HG03103 (cell line): Measurements from ENCODE around the gene DPT.
"Not testable (repeated sequence)": the region's sequence is repeated elsewhere in the genome, so short reads cannot be mapped to it uniquely, and the experiment has no call there.

ENCODE experiments used
- ATAC-seq: cut with Tn5 transposase; IDR thresholded peaks from one replicate; pipeline ENCODE4 v1.9.1; 2021; ENCODE audit warnings: low read depth; ENCODE audit not compliant: unreplicated experiment

The DPT gene

DNA sequence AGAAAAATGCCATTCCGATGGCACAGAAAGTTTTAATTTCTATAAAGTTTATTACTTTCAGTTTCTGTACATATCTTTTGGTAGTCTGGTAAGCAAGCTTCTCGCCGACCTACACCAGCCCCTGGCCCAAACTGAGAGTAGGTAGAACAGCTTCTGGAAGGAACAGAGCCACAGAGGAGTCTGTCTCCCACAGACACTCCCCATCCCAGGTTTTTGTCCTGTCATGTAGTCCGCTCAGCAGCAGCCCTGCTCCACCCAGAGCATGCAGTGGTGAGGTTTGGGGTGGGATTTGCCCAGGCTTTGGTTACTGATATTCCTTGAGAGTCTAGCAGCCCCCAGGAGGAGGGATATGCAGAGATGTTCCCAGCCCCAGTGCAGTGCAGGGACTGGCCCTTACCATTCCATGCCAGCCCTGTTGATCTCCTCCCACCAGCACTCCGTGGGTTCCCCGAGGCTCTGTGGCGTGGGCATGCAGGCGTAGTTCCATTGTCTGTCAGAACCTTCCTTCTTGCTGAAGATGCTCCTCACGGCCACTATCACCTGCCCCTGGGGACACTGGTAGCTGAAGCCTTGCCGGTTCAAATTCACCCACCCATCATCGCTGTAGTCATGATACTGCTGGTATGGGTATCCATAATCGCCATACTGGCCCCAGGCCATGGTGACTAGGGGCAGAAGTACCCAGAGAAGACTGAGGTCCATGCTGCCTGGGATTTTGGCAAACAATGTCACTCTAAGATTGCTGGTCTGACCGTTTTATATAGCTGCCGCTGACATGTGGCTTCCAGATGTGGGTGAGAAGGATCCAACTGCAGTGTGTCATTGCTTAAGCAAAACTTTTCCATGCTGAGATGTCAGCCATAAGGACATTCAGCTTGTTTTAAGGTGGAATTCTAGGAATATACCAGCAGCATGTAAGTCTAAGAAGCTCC lies at the start of gene DPT:
TSS of gene DPT (minus strand) at position 734 of the 932 bp plus-strand sequence. CDS start at position 702, 32 bp downstream.
- no peak for ATAC-seq

DNA sequence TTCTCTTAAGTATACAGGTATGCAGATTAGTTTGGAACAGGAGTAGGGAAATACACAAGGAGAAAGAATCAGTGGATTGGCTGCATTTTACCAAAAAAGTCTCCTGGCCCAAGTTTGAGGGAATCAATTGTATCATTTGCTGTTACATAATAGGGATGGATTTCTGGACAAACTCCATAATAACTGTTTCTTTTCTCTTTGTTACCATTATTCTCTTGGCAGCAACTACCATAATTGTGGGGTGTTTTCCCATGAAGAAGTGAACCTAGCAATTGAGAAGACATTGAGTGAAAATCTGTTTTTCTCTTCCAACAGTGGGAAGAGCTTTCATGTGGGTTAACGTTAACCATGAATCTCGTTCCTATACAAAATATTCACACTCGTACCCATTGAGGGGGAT lies 46.4 kb upstream of the DPT start:
- ATAC-seq: no peak

DNA sequence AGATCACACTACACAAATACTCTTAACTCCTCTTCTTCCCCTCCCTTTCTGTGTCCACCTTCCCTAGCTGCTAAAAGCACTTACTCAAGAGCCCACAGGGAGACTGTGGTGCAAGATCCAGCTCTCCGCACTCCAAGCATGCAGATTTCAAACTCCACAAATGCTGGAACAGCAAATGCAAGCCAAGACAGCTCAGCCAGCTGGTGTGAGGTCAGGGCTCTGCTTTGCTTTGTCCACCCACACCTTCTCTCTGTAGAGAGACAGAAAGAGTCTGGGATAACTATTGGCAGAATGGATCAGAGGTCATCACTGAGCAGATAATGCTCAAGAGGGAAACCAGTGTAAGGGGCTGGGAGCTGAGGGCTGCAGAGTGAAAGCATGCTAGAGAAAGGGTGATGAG lies 45.2 kb upstream of the DPT start:
- ATAC-seq: no peak

DNA sequence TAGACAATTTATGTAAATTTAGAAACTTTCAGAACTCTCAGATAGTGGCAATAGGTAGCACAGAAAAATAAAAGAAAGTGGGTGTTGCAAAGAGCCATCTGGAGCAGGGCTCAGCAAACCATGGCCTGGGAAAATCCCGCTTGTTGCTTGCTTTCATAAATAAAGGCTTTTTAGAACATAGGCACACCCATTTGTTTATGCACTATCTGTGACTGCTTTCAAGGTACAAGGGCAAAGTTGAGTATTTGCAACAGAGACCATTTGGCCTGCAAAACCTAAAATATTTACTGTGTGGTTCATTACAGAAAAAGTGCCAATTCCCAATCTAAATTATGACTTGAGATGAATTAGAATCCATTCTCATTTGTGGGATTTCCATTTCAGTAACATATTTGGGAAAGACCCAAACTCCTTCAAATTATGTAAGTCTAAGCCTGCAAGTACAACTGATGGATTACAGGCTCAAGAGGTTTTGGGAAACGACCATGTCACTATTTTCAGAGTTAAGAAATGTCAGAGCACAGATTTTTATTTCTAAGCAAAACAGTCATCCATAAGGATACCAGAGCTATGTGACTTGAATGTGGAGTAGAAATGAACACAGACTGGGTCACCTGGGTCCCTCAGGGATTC lies 43.5 kb upstream of the DPT start:
- no peak for ATAC-seq

DNA sequence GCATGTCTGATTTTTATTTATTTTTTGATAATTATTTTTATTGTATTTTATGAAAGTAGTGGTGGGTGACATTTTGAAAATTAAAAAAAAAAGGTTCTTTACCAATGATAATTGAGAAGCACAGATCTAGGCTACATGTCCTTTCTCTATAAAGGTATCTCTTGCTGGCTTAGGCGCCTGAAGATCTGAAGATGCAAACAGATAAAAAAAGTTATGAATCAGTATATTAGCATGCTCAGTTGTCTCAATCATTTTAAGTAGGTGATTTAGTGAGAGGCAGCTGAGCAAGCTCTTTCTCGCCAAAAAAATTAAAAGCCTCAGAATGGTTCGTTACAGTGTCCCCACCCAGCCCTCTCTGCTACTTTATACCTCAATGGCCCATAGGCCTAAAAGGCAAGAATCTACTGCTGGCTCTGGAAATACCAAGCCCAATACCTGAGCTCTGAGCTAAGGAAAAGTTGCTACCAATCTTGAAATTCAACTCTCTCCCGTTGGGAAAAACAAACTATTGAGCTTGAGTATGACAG lies 42.2 kb upstream of the DPT start:
- no peak for ATAC-seq

DNA sequence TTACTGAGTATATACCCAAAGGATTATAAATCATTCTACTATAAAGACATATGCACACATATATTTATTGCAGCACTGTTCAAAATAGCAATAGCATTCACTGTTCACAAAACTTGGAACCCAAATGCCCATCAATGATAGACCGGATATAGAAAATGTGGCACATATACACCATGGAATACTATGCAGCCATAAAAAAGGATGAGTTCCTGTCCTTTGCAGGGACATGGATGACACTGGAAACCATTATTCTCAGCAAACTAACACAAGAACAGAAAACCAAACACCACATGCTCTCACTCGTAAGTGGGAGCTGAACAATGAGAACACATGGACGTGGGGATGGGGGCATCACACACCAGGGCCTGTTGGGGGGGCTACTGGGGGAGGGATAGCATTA lies 40.9 kb upstream of the DPT start:
- ATAC-seq: not testable (repeated sequence)

DNA sequence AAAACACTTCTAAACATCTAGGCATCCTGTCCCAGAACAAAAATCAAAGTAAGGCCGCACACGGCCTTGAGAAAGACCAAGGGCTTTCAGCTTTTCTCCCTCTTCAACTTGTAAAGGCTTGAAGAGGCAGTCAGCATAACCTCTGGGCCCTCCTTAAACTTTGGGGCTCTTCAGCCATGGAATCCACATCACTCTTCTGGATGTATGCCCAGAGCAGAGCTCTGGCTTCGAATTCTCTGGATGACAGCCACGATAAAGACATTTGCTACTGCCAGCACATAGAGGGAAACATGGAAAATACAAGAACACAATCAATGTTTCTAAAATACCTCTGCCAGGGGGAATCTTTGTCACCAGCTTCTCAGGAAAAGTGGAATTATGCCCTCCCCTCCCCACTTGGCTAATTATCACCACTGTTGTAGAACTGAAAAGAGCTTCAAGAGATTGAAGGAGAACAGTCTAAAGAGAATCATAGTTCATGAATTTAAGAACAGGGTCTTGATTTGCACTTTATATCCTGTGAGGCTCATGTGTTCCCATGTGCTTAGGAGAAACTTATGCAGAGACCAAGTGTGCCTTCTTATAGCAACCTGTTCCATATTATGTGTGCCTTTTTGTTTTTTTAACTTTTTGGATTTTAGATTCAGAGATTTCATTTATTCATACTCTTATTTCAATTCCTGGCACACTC lies 39.0 kb upstream of the DPT start:
- ATAC-seq: no peak

DNA sequence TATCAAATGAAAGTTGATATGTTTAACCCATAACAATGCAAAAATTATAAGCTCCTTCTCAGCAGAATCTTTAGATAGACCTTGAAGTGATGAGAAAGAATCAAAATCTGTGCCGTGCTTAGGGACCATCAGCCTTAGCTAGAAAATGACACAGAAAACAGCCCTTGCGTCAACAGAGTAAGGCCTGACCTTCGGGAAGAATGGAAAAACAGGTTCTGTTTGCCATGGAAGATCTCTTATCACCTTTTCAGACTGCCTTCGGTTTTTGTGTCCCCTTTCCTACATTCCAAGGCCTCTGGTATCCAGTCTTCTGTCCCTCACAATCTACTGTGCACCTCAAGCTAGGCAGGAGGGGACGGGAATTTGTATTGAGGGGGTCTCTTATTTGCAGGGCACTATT lies 37.6 kb upstream of the DPT start:
- ATAC-seq: no peak

DNA sequence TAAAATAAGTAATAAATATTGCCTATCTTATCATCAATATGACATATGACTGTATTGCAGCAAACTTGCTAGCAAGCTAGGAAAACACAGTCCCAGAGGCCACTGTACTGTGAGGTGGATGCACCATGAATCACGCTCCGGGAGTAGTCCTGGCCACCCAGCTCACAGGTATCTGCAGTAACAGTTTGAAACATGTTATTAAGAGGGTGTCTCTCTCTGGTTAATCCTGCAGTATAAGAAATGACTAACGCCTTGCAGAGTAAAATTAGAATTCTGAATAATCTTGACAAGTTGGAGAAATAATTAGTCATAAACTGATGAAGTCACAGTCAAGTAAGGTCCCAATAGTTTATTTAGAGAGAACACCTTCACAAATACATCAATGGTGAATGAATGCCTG lies 34.0 kb upstream of the DPT start:
- no peak for ATAC-seq

DNA sequence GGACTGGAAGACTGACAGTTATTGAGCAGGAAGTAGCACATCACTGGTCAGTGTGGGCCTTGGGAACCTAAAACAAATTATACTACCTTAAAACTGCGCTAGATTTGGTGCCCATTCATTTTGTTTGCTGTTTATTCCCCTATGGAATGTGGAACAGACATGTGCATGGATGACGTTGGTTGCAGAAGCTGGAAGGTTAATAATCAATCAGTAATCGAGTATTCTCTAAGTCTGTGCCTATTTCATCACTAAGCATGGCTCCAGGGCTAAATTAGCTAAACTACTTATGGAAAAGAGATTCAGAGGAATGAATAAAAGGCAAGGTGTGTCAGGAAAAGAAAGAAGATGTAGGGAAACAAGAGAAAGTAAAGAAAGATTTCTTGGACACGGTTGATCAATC lies 33.5 kb upstream of the DPT start:
- no peak for ATAC-seq

DNA sequence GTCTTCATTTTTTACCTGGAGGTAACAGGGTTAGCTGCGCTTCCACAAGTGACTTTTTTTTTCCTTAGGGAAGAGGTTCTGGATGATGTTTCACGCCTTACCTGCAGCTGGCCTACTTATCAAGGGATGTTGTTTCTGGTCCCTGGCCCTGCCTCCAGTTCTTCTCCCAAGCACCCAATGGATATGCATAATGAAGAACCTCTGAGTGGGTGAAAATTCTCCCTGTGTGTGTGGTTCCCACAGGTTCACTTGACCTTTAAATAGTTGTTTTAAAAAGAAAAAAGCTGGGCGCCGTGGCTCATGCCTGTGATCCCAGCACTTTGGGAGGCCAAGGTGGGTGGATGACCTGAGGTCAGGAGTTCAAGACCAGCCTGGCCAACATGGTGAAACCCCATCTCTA lies 31.8 kb upstream of the DPT start:
- ATAC-seq: no peak

DNA sequence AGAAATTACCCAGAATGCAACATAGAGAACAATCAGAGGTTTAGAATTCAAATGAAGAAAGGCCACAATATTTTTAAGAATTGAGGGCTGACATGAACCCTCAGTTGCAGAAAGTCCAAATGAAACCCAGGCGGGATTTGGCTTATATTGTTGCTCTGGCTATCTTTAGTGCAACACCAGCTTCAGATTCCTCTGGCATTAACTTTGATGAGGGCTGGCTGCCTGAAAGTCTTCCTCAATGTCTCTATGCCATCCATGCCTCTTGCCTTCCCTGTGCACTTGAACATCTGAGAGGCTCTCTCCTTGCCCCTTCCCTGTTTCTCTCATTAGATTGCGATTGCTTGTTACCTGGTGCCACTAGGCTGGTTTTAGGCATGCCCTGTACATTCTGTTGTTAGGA lies 31.2 kb upstream of the DPT start:
- ATAC-seq: no peak

DNA sequence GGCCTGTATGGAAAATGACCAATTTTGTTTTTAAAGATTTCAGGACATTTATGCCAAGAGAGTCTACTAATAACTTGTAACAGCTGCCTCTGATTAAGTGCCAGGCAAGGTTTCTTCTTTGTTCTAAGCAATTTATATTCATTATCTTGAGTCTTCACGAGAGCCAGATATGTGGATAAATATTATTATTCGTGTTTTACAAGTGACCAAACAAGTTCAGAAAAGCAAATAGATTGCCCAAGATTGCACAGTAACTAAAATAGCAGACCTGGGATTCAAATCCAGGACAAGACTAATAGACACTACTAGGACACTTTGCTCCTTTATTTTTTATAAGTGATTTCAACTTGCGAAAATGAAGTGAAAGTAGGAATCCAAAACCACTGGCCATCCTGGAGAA lies 30.1 kb upstream of the DPT start:
- ATAC-seq: no peak

DNA sequence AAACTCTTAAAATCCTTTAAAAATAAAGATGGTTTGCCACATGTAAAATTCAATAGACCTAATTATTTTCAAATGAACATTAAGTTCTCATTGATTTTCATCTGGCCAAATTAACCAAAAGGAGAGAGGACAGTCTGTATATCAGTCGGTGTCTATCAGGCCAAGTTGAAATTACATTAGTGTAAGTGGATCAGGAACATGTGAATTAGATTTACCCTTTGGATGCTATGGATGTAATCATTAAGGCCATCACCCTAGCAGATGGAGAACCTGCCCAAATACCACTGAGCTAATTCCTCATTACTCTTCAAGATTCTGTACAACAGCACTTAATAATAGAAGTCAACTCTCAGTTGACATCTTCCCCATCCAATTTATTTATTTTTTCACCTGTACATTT lies 29.5 kb upstream of the DPT start:
- no peak for ATAC-seq

DNA sequence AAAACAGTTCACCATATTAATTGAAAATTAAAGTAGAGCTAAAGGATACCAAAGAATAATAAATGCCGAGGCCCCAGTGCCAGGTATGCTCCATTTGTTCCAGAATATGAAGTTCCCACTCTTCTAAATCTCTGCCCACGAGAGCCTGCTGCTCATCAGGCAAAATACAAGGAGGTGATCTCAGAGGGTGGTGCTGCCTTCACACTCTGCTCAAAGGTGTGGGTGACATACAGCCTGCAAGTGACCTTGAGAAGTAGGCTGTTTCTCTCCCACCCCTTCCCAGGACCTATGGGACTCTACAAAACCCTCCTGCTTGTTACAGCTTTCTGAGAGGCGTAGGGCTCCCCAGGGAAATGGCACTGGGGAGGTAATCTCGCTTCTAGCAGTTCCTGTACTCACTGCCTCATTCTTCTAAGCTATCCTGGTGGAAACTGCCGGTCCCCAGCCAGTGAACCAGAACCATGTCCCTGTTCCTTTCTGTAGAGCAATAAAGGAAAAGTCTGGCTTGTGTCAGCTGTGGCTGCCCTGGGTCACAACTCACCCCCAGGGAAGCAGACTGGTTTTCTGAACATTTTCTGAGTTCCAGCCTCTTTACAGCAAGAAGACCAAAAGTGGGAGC lies 26.9 kb upstream of the DPT start:
- no peak for ATAC-seq

DNA sequence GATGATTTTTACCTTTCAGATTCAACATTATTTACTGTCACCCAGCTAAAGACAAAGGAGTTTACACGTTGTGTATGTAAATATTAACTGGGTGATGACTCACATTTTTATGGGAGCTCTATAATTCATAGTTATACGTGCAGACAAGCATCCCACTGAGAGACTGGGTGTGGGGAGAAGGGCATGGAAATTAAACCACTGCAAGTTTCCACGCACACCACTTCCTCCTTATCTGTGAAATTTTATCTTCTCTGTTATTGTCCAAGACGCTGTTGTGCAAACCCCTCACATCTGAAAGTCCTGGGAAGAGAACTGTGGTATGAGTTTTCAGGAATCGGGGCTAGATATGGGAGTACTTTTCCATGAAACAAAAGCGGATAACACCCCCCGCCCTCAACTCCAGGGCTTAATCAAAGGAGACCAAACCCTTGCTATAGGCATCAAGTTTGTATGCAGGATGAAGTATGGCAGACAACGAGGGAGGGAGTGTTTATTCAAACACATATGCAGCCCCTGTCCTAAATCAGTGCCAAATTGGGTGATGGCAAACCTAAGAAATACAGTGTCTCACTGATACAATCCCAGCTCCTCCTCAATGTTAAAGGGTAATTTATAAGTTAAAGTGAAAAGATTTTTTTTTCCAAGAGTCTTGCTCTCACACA lies 23.3 kb upstream of the DPT start:
- no peak for ATAC-seq

DNA sequence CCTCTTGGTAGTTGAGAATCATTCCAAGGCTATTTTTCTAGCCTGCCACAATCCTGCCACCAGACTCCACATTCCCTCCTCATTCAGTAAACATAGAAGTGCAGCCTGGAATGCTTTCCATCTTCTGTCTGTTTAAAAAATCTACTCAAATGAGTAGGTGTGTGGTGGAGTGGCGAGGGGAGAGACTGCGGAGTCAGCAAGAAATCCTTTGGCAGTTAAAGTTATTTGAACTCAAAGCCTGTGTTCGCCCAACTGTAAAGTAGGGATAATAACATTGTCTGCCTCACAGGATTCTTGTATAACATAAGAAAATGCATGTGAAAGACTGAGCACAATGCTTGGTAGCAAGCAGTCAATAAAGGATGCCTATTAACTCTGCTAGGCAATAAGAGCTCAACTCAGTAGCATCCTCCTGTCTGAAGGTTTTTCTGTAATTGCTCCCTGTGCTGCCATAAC lies 22.2 kb upstream of the DPT start:
- no peak for ATAC-seq

DNA sequence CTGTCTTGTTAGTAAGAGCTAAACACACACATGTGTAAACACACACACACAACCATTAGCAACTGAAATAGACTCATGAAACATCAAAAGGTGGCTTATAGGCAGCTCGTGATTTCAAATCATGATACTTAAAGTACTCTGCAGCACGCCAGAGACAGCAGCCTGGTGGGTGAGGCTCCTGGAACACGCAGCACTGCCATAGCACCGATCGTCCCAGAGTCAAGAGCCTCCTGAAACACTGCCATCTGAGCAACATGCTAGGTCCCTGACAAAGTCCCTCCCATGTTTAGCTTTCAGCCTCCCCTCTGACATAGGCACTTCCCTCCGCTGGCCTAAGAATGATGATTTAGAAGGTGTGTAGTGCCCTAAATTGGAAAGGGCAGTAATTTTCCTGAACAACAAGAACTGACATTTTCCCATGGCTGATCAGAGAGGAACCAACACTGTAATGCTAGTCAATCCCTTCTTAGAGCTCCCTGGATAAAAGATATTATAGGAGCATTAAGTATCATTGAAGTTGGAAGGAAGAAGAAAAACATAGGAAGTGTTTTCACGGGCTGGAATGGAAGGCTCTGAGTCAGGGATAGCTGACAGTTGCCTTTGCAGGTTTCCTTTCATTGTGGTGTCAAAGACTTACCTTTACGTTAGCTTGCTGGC lies 14.1 kb upstream of the DPT start:
- no peak for ATAC-seq

DNA sequence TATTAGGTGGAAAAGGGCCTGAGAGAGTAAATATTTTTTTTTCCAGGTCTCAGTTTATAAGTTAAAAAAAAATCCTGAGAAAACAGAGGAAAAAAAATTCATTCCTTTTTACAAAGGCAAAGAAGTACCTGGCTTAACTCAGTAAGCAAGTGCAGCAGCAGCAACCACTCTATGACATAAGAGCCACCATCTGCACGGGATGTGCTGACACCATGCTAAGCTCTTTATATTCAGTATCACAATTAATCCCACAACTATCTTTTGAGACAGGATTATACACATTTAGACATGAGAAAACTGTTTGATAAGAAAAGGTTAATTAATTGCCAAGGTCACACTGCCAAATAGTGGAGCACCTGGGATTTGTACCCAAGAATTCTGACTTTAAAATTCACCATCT lies 13.4 kb upstream of the DPT start:
- ATAC-seq: no peak

DNA sequence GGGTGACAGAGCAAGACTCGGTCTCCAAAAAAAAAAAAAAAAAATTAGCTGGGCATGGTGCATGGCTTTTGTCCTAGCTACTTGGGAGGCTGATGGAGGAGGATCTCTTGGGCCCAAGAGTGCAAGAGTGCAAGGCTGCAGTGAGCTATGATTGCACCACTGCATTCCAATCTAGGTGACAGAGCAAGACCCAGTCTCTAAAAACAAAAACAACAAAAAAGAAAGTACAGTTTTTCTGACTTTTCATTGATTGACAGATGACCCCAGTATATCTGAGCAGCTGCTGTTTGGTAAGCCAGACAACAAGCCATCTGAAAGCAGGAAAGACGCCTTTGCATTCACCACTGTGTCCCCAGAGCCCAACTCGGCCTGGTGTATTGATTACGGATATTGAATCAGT lies 10.9 kb upstream of the DPT start:
- ATAC-seq: no peak
